ENCODE measurements around the gene LPIN3.

The LPIN3 gene

GRCh38 chr20:41350408-41350962, 9.9 kb downstream of the LPIN3 start:
- no peak for DNase-seq

GRCh38 chr20:41352106-41352505, 11.5 kb downstream of the LPIN3 start:
- no peak for DNase-seq

- no peak for DNase-seq
Measured at GRCh38 chr20:41352666-41353065, 12.0 kb downstream of the LPIN3 start.

DNA sequence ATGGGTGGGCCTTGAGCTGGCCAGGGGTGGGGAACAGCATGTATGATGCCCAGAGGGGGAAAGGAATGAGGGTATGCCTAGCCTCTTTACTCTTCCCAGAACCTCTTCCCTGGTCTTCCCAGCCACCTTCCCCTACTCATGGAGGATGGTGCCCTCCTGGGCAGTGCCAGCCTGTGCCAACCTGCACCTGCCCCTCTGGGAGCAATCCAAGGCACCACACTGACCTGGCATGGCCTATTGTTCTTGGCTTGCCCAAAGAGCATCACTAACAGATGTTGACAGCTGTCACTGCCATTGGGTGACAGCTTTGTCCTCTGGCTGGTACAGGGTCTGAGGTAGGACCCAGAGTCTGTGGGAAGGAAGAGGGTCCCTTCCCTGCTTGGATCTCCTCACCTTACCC, 12.9 kb downstream of the LPIN3 start:
- no peak for DNase-seq

GRCh38 chr20:41355192-41355591, 14.6 kb downstream of the LPIN3 start:
- no peak for DNase-seq

GRCh38 chr20:41355598-41356203, 15.1 kb downstream of the LPIN3 start:
- no peak for DNase-seq

DNA sequence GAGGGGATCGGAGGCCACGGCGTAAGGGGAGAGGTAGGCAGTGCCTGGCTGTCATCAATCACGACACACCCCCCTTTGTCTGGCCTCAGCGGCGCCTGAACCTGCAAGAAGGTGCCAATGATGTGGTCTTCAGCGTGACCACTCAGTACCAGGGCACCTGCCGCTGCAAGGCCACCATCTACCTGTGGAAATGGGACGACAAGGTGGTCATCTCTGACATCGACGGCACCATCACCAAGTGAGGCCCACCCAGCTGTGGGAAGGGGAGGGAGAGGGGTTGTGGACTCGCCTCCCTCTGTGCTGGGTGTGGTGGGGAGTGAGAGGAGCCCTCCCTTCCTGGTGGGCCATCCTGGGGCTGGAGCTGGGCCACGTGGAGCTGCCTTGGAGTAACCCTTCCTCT, 16.3 kb downstream of the LPIN3 start:
- DNase-seq: no peak

DNA sequence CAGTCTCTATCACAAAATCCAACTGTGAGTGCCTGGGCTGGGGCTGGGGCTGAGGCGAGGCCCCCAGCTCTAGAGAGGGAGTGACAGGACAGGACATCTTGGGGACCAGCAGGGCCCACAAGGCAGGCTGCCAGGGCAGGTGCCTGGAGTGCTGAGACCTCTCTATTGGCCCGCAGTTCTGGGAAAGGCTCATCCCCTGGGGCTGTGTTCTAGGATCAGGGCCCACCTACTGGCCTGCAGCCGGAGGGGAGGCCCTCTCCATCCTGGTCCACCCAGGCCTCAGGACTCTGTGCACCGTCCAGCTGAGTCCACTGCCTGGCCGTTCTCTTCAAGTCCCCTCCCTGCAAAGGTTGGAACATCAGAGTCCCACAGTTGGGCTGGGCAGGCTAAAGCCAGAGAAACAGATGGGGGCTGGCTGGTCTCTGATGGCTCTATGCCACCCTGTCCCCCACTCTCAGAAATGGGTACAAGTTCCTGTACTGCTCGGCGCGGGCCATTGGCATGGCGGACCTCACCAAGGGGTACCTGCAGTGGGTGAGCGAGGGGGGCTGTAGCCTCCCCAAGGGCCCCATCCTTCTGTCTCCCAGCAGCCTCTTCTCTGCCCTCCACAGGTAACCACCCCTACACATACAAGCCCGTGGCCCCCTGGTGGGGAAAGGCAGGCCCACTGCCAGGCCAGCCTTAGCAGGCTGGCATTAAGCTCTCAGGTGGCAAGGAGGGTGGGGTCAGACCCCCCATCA, 17.0 kb downstream of the LPIN3 start:
- DNase-seq: no peak

DNA sequence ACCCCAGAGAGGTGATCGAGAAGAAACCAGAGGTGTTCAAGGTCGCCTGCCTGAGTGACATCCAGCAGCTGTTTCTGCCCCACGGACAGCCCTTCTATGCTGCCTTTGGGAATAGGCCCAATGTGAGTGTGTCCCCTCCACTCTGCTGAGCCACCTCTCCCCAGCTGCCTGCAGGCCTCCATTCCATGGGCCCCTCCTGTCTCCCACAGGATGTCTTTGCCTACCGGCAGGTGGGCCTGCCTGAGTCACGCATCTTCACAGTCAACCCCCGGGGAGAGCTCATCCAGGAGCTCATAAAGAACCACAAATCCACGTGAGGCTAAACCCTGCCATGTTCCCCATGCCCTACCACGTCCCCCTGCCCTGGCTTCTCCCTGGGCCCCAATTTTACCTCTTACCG, 17.6 kb downstream of the LPIN3 start:
- no peak for DNase-seq

GRCh38 chr20:41358717-41359116, 18.1 kb downstream of the LPIN3 start:
- no peak for DNase-seq

- no peak for DNase-seq
Measured at GRCh38 chr20:41359541-41360011, 19.0 kb downstream of the LPIN3 start.

- no peak for DNase-seq
Measured at GRCh38 chr20:41360831-41361756, 20.5 kb downstream of the LPIN3 start.

DNA sequence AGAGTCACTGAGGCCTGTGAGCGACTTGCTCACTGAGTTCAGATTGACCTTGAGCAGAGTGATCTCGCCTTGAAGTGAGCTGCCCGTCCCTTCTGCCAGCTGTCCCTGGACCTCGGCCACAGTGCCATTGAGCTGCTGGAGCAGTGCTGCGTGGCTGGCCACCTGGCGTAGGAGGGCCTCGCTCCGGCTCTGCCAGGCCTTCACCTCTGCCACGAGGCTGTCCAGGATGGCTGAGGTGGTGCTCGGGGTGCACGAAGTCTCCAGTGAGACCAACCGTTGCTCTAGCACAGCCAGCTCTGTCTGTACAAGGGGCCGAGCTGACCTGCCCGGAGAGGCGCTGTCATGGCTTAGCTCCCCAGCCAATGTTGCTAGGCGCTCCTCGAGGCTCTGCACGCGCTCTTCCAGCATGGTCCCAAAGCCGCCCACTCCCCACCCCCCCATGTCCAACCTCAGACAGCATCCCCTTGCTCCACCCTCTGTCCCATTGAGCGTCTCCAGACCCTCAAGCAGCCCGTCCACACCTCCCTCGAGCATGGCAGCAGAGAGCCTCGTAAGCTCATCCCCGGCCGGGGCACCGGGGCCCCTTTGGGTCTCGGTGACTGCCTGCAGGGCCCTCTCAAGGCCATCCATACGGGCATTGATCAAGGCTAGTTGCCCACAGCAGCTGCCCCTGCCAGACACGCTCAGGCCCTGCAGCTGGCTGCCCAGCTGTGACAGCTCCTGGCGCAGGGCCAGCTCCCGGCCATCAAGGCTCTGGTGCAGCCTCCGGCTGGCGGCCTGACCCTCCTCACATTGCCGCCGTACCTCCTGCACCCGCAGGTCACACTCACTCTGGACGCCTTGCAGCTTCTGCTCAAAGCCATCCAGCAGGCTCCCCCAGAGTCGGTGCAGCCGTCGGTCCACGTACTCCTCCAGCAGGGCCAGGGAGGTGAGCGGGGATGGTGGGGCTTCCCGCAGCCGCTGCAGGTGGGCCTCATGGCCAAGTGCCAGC, 21.4 kb downstream of the LPIN3 start:
- DNase-seq: no peak

- DNase-seq: no peak
Measured at GRCh38 chr20:41362748-41363140, 22.1 kb downstream of the LPIN3 start.

- no peak for DNase-seq
Measured at GRCh38 chr20:41363601-41364000, 23.0 kb downstream of the LPIN3 start.

DNA sequence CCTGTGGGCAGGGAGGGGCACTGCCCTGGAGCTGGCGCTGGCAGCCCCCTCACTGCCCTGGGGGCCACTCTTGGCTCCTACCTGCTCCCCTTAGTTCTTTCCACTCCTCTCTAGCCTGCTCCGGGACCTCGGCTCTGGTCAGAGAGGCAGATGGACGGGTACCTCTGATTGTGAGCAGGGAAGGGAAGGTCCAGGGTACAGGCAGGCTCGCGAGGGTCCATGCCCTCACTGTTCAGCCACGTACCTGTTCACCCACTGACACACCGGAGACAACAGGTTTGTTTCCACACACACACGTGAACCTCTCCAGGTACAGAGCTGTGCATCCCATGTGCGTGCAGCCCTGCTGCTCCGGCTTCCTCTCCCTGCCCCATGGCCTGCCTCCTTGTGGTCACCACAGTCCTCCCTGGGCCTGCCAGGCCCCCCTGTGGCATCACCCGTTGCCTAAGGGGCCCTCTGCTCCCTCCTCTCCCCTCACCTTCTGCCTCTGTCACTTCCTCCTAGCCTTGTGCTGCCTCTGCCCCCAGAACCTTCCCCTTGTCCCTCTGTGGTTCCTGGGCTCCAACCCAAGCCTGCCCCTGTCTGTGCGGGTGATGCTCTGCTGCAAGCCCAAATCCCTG, 23.7 kb downstream of the LPIN3 start:
- DNase-seq: no peak

GRCh38 chr20:41364967-41365765, 24.5 kb downstream of the LPIN3 start:
- DNase-seq: no peak

GRCh38 chr20:41365777-41366545, 25.3 kb downstream of the LPIN3 start:
- no peak for DNase-seq

GRCh38 chr20:41366546-41367392, 26.1 kb downstream of the LPIN3 start, which contains the start of gene EMILIN3:
Gene EMILIN3 (minus strand): TSS chr20:41366818. CDS start chr20:41366634, 184 bp downstream.
- no peak for DNase-seq

All from NK-92 treated with Interleukin-12 subunit alpha and Interleukin-12 subunit beta, amount 100 ng/mL, for 24 hours (cell line).